ENCODE data around the gene HLTF. TPM values are rescaled to one million over a fixed set of nuclear protein-coding genes. Genes with fewer than 3 reads are reported as not detected.

Gene HLTF
- total RNA-seq, 1 experiment from 2014 or later = 80.8 TPM

DNA sequence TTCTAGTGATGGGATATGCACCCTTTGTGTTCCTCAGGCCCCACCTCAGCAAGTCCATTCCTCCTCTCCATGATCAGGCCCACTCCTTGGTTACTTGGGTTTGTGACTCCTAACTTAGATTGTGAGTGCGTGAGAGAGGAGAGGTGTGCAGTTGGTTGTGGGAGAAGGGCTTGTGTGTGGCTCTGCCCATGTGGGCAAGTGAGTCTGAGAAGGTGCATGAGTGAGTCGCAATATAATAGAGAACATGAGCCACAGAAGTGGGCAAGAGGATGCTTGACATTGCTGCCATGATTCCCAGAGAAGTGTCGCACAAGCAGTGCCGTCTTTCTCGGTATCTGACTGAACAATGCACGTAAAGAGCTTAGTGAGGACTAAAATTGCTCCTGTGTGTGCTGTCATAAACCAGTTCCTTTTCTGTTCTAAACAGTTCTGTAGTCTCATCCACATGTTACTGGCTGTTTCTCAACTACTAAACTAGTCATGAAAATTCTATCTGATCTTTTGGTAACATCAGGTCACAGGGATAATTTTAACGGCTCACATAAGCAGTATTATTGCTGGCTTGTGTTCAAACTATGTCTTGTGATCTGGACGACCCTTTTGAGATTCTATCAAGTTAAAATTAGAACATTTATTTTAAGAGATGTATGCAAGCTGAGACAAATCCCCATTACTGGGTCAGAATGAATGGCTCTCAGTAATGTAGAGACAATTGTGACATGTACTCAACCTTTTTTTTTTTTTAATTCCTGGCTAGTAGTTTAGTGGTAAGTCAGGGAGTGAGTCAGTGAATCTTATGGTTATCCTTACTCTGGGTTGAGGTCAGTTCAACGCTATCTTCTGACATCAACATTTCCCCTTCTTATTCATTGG is 69.4 kb downstream of the HLTF start:
- DNase-seq = no peak
- H3K36me3 ChIP-seq = peaks cover 12% of the 10 kb centered on the region; the same call in 1 of the 2 replicates
- no peaks in the 10 kb centered on the region for H3K27me3 ChIP-seq
- no peak overlapping the region for H3K27ac ChIP-seq
- H3K4me3 ChIP-seq = no peak overlapping the region
- H3K4me1 ChIP-seq = no peaks in the 10 kb centered on the region; the same call in 1 of the 2 replicates
- no peaks in the 10 kb centered on the region for H3K9me3 ChIP-seq (replicated peaks)

- no peaks in the 10 kb centered on the region for H3K27me3 ChIP-seq
- H3K36me3 ChIP-seq = peaks cover 11% of the 10 kb centered on the region; the same call in 1 of the 2 replicates
- H3K4me3 ChIP-seq = no peak overlapping the region
- H3K9me3 ChIP-seq (replicated peaks) = no peaks in the 10 kb centered on the region
- peaks cover 5% of the 10 kb centered on the region for H3K4me1 ChIP-seq
- DNase-seq = no peak
- H3K27ac ChIP-seq = no peak overlapping the region
Measured at GRCh38 chr3:149016242-149016641, 70.1 kb downstream of the HLTF start.

DNA sequence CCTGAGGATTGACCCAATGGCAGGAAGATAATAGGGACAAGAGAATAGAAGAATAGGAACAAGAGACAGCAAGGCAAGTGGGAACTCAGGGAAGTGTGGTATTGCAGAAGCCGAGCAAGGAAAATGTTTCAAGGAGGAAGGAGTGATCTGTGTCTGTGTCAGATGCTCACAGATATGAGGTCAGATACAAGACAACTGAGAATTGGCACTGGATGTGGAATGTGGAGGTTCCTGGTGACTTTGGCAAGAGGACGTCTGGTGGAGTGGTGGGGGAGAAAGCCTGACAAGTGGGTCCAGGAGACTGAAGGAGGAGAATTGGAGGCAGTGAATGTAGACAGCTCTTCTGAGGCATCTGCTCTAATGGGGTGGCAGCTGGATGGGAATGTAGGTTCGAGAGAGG is 70.9 kb downstream of the HLTF start:
- Histone ChIP-seq H3K27me3 (no peaks in the 10 kb centered on the region), H3K27ac (no peak overlapping the region), H3K36me3 (peaks cover 9% of the 10 kb centered on the region; the same call in 1 of the 2 replicates), H3K9me3 (replicated peaks) (no peaks in the 10 kb centered on the region), H3K4me3 (no peak overlapping the region), H3K4me1 (peaks cover 11% of the 10 kb centered on the region)
- no peak for DNase-seq

DNA sequence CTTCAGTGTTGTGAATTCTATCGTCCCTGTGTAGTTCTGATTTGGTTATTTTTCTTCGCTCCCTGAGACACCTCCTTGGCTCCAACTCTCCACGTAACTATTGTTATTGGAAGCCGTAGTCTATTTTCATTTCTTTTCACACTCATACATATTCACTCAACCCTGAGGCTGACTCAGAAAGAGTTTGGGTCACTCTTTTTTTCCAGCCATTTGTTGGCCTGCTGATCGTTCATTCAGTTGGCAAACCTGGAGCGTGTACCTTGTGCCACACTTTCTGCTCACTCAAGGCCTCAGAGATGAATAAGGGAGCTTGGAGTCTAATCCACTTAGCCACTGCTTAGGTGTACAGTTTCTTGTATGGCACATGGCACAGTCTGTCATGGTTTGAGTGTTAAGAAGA is 72.6 kb downstream of the HLTF start:
- no peaks in the 10 kb centered on the region for H3K9me3 ChIP-seq (replicated peaks)
- no peak overlapping the region for H3K4me3 ChIP-seq
- no peak overlapping the region for H3K27ac ChIP-seq
- DNase-seq = no peak
- peaks cover 23% of the 10 kb centered on the region for H3K4me1 ChIP-seq
- no peaks in the 10 kb centered on the region for H3K27me3 ChIP-seq
- peaks cover 13% of the 10 kb centered on the region; the same call in 1 of the 2 replicates for H3K36me3 ChIP-seq

- Histone ChIP-seq H3K9me3 (replicated peaks) (no peaks in the 10 kb centered on the region), H3K4me1 (peaks cover 23% of the 10 kb centered on the region), H3K36me3 (peaks cover 16% of the 10 kb centered on the region; the same call in 1 of the 2 replicates), H3K4me3 (no peak overlapping the region), H3K27me3 (no peaks in the 10 kb centered on the region), H3K27ac (peak overlapping the region; percentile 91)
- DNase-seq = no peak
Measured at GRCh38 chr3:149011676-149012075, 74.7 kb downstream of the HLTF start.

GRCh38 chr3:149010966-149011365 is 75.4 kb downstream of the HLTF start:
- DNase-seq = peak in 1 of 2 experiments; percentile 14
- H3K4me3 ChIP-seq = no peak overlapping the region
- no peaks in the 10 kb centered on the region for H3K9me3 ChIP-seq (replicated peaks)
- peaks cover 23% of the 10 kb centered on the region for H3K4me1 ChIP-seq
- H3K27me3 ChIP-seq = no peaks in the 10 kb centered on the region
- H3K27ac ChIP-seq = peak overlapping the region; percentile 91
- H3K36me3 ChIP-seq = peaks cover 19% of the 10 kb centered on the region; the same call in 1 of the 2 replicates

GRCh38 chr3:149010504-149010951 is 75.8 kb downstream of the HLTF start:
- Histone ChIP-seq H3K9me3 (replicated peaks) (no peaks in the 10 kb centered on the region), H3K4me3 (no peak overlapping the region), H3K36me3 (peaks cover 19% of the 10 kb centered on the region; the same call in 1 of the 2 replicates), H3K4me1 (peaks cover 23% of the 10 kb centered on the region), H3K27ac (peak overlapping the region; percentile 91), H3K27me3 (no peaks in the 10 kb centered on the region)
- peak; percentile 71 to 88 for DNase-seq

DNA sequence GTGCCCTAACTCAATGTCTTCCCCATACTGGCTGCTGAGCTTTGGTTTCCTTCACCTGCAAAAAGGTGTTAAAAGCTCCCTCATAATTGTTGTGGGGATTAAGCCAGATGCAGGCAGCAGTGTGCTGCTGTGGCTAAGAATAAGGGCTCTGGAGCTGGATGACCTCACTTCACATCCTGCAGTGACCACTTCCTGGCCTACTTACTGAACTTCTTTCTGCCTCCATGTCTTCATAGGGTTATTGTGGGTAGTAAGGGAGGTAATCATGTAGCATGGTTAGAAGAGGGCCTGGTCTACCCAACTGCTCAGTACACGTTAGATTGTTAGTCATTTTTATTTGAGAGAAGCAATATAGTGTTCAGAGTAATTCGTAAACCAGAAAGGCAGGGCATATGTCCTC is 76.6 kb downstream of the HLTF start:
- H3K36me3 ChIP-seq = peaks cover 17% of the 10 kb centered on the region; the same call in 1 of the 2 replicates
- no peaks in the 10 kb centered on the region for H3K9me3 ChIP-seq (replicated peaks)
- no peaks in the 10 kb centered on the region for H3K27me3 ChIP-seq
- peak in 1 of 2 experiments; percentile 44 for DNase-seq
- H3K4me1 ChIP-seq = peaks cover 24% of the 10 kb centered on the region
- no peak overlapping the region for H3K4me3 ChIP-seq
- H3K27ac ChIP-seq = peak overlapping the region; percentile 91

DNA sequence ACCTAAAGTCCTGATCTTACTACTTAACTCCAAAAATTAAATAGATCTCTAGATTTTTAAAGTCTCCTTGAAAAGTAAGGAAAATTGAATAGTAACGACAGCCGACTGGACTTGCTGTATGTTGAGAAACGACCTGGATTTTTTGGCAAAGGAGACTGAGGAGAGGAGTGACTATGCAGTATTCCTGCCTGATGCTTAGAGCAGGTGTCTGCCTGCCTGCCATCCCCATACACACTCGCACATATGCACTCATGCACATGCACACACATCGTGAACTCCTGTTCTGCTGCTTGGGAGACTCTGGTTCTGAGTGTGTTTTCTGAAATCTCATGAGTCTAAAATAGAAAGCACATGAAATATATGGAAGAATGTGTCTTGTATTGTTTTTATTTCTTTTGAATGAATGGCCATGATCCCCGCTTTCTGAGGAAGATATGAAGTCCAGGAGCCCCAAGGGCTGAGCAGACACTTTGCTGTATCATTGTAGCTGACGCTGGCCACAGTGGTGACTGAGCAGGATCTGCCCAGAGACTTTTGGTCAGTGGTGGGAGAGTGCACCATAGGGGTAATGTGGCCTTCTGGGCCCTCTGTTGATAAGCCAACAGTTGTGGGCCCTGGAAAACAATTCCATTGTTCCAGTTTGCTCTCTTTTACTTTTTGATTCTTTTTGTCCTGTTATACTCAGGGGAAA is 78.6 kb downstream of the HLTF start:
- H3K4me3 ChIP-seq = no peak overlapping the region
- H3K27me3 ChIP-seq = no peaks in the 10 kb centered on the region
- no peaks in the 10 kb centered on the region for H3K9me3 ChIP-seq (replicated peaks)
- no peak overlapping the region for H3K27ac ChIP-seq
- DNase-seq = no peak
- H3K4me1 ChIP-seq = peaks cover 29% of the 10 kb centered on the region
- H3K36me3 ChIP-seq = peaks cover 10% of the 10 kb centered on the region; the same call in 1 of the 2 replicates

DNA sequence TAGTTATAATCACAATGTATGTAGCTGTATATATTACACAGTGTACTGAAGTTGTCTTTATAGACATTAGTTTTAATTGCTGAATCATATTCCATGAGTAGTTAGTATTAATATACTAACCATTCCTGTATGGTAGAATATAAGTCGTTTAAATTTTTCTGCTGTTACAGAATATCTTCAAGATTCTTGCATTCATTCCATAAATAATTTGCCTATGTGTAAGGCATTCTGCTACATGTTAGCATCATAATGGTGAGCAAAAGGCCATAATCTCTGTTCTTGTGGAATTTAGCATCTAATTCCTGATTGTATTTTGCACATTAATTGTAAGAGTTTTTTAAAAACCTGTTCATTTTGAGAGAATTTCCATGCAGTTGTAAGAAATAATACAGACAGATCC is 80.9 kb downstream of the HLTF start:
- DNase-seq = no peak

DNA sequence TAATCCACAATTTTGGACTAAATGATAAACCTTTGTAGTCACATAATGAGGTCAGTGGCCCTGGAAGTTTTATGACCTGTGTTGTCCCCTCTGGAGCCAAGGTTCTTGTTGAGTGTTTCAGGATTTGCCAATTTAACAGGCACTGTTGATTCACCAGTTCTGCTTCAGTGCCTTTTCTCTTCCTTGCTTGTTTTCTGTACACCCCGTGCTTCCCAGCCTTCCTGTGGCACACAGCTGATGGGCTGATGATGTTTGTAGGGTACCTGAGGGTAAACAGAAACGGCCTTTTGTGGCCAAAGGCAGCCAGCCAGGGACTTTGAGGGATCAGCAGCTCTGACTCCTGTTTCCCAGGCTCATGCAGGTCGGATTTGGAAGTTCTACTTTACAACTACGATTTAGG is 81.7 kb downstream of the HLTF start:
- DNase-seq = peak in 1 of 2 experiments; percentile 39
- H3K36me3 ChIP-seq = peaks cover 13% of the 10 kb centered on the region; the same call in 1 of the 2 replicates
- no peak overlapping the region for H3K27ac ChIP-seq

More for the DNA sequence above, 80.9 kb downstream of the HLTF start:
- Histone ChIP-seq H3K27ac (no peak overlapping the region), H3K4me3 (no peak overlapping the region), H3K36me3 (peaks cover 10% of the 10 kb centered on the region; the same call in 1 of the 2 replicates), H3K9me3 (replicated peaks) (no peaks in the 10 kb centered on the region), H3K4me1 (peaks cover 18% of the 10 kb centered on the region), H3K27me3 (no peaks in the 10 kb centered on the region)

GRCh38 chr3:149003653-149004305 is 82.6 kb downstream of the HLTF start:
- Histone ChIP-seq H3K4me3 (no peak overlapping the region), H3K36me3 (peaks cover 9% of the 10 kb centered on the region; the same call in 1 of the 2 replicates), H3K27me3 (no peaks in the 10 kb centered on the region), H3K27ac (no peak overlapping the region), H3K4me1 (peaks cover 6% of the 10 kb centered on the region), H3K9me3 (replicated peaks) (no peaks in the 10 kb centered on the region)
- no peak for DNase-seq

More for the DNA sequence above, 81.7 kb downstream of the HLTF start:
- Histone ChIP-seq H3K27me3 (no peaks in the 10 kb centered on the region), H3K4me1 (peaks cover 10% of the 10 kb centered on the region), H3K9me3 (replicated peaks) (no peaks in the 10 kb centered on the region), H3K4me3 (no peak overlapping the region)

GRCh38 chr3:149001727-149002126 is 84.6 kb downstream of the HLTF start:
- Histone ChIP-seq H3K36me3 (peaks cover 8% of the 10 kb centered on the region), H3K27ac (no peak overlapping the region), H3K4me1 (peaks cover 6% of the 10 kb centered on the region), H3K4me3 (no peak overlapping the region), H3K9me3 (replicated peaks) (no peaks in the 10 kb centered on the region), H3K27me3 (no peaks in the 10 kb centered on the region)
- DNase-seq = no peak

- Histone ChIP-seq H3K4me3 (no peak overlapping the region), H3K36me3 (peaks cover 6% of the 10 kb centered on the region), H3K27ac (no peak overlapping the region), H3K4me1 (peaks cover 9% of the 10 kb centered on the region), H3K27me3 (no peaks in the 10 kb centered on the region), H3K9me3 (replicated peaks) (no peaks in the 10 kb centered on the region)
- no peak for DNase-seq
Measured at GRCh38 chr3:149000206-149000745, 86.1 kb downstream of the HLTF start.
